Loucy (cell line): ENCODE data around the gene PIAS1.

Experiments used
- H2AFZ ChIP-seq: fragments of 200-600 bp; sonication (generic); 2 replicates; pipeline ENCODE4 v1.6.0; 2016; ENCODE audit warnings: antibody characterized with exemption, mild to moderate bottlenecking, low read length, moderate library complexity
- H3F3A ChIP-seq: fragments of 200-600 bp; 2 replicates; pipeline ENCODE4 v1.6.0; 2016; ENCODE audit warnings: antibody characterized with exemption, low read depth, mild to moderate bottlenecking
- H3K27me3 ChIP-seq: fragments of 200-600 bp; sonication (generic); 2 replicates; pipeline ENCODE4 v1.6.1; 2014; ENCODE audit warnings: low read length, mild to moderate bottlenecking; ENCODE audit not compliant: insufficient read depth, poor library complexity, severe bottlenecking
- H3K36me3 ChIP-seq: fragments of 200-600 bp; sonication (generic); 2 replicates; pipeline ENCODE4 v1.6.1; 2016; ENCODE audit warnings: low read length; ENCODE audit not compliant: insufficient read depth
- H3K4me1 ChIP-seq: fragments of 200-600 bp; sonication (generic); 2 replicates; pipeline ENCODE4 v1.5.1; 2014; ENCODE audit warnings: low read length, mild to moderate bottlenecking; ENCODE audit not compliant: insufficient read depth, poor library complexity, severe bottlenecking
- H3K4me2 ChIP-seq: fragments of 200-600 bp; sonication (generic); 2 replicates; pipeline ENCODE4 v1.6.0; 2014; ENCODE audit warnings: antibody characterized with exemption, low read length, low read depth, mild to moderate bottlenecking; ENCODE audit not compliant: poor library complexity, severe bottlenecking
- H3K4me3 ChIP-seq: fragments of 200-600 bp; sonication (generic); 2 replicates; pipeline ENCODE4 v1.5.1; 2014; ENCODE audit warnings: low read length, mild to moderate bottlenecking, mixed read lengths; ENCODE audit not compliant: poor library complexity, severe bottlenecking
- H3K79me2 ChIP-seq: fragments of 200-600 bp; sonication (generic); 2 replicates; pipeline ENCODE4 v1.6.1; 2014; ENCODE audit warnings: low read length; ENCODE audit not compliant: insufficient read depth
- H3K9ac ChIP-seq: fragments of 200-600 bp; sonication (generic); 2 replicates; pipeline ENCODE4 v1.6.0; 2014; ENCODE audit warnings: mild to moderate bottlenecking, low read depth, low read length, moderate library complexity; ENCODE audit not compliant: poor library complexity, severe bottlenecking
- H3K9me2 ChIP-seq: fragments of 200-600 bp; sonication (generic); replicated peaks from 2 replicates; pipeline ENCODE4 v1.6.1; 2016; ENCODE audit warnings: low read depth, low read length, mixed read lengths
- H3K9me3 ChIP-seq: fragments of 200-600 bp; sonication (generic); 2 replicates; pipeline ENCODE4 v1.6.1; 2014; ENCODE audit warnings: mild to moderate bottlenecking, antibody characterized with exemption, low read length, low read depth; ENCODE audit not compliant: insufficient read depth
- H4K20me1 ChIP-seq: fragments of 200-600 bp; sonication (generic); 2 replicates; pipeline ENCODE4 v1.6.0; 2014; ENCODE audit warnings: antibody characterized with exemption, low read length, mild to moderate bottlenecking; ENCODE audit not compliant: insufficient read depth, poor library complexity, severe bottlenecking
- EZH2phosphoT487 ChIP-seq: fragments of 200-600 bp; IDR thresholded peaks from 2 replicates; pipeline ENCODE4 v1.6.1; 2018; ENCODE audit warnings: antibody characterized with exemption, mild to moderate bottlenecking, moderate library complexity, borderline replicate concordance
- TF ChIP-seq, protein P1 (sequence below): fragments of 200-600 bp; sonication (generic); conservative IDR thresholded peaks from 2 replicates; pipeline ENCODE4 v1.5.1; 2014; ENCODE audit warnings: mild to moderate bottlenecking, antibody characterized with exemption, low read length

PIAS1 gene

DNA sequence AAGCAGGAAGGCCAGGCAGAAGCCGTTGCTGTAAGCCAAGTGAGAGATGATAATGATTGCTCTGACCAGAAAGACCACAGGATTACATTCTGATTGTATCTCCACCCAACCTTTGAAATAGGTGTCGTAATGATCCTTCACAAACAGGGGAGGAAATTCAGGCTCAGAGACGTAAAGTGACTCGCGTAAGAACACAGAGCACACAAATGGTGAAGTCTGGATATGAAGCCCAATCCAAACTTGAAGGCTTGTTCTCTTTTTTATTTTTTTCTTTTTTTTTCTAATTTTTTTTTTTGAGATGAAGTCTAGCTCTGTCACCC is 25.3 kb upstream of the PIAS1 start:
- Histone ChIP-seq H3K4me2 (no peak overlapping the region), H3K36me3 (no peaks in the 10 kb centered on the region), H3K9ac (no peak overlapping the region), H3K27me3 (no peaks in the 10 kb centered on the region), H3K9me3 (no peaks in the 10 kb centered on the region), H3K79me2 (no peaks in the 10 kb centered on the region), H4K20me1 (no peaks in the 10 kb centered on the region), H2AFZ (no peak overlapping the region), H3K4me3 (no peak overlapping the region), H3K9me2 (no peaks in the 10 kb centered on the region), H3K4me1 (no peaks in the 10 kb centered on the region), H3F3A (no peaks in the 10 kb centered on the region)
- TF ChIP-seq, protein P1, sequence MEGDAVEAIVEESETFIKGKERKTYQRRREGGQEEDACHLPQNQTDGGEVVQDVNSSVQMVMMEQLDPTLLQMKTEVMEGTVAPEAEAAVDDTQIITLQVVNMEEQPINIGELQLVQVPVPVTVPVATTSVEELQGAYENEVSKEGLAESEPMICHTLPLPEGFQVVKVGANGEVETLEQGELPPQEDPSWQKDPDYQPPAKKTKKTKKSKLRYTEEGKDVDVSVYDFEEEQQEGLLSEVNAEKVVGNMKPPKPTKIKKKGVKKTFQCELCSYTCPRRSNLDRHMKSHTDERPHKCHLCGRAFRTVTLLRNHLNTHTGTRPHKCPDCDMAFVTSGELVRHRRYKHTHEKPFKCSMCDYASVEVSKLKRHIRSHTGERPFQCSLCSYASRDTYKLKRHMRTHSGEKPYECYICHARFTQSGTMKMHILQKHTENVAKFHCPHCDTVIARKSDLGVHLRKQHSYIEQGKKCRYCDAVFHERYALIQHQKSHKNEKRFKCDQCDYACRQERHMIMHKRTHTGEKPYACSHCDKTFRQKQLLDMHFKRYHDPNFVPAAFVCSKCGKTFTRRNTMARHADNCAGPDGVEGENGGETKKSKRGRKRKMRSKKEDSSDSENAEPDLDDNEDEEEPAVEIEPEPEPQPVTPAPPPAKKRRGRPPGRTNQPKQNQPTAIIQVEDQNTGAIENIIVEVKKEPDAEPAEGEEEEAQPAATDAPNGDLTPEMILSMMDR: no peak
- no peak for TF ChIP-seq EZH2phosphoT487

DNA sequence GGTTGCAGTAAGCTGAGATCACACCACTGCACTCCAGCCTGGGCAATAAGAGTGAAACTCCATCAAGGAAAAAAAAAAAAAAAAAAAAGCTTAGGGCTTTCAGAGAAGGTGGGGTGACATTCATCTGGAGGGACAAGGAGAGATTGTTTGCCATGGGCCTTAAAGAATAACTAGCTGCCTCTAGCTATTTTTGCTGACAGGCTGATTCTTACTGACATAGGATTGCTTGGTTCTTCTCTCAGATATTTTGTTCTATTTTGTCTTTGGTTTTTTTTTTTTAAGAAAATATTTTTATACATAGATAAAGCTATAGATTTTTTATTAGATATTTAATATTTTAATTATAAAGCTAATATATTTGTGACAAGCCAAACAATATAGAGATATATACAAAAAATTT is 24.2 kb upstream of the PIAS1 start:
- Histone ChIP-seq H4K20me1 (no peaks in the 10 kb centered on the region), H3K4me2 (no peak overlapping the region), H3F3A (no peaks in the 10 kb centered on the region), H3K27me3 (no peaks in the 10 kb centered on the region), H3K4me3 (no peak overlapping the region), H2AFZ (no peak overlapping the region), H3K36me3 (no peaks in the 10 kb centered on the region), H3K79me2 (no peaks in the 10 kb centered on the region), H3K9ac (no peak overlapping the region), H3K9me3 (no peaks in the 10 kb centered on the region), H3K4me1 (no peaks in the 10 kb centered on the region), H3K9me2 (no peaks in the 10 kb centered on the region)
- TF ChIP-seq, protein P1: no peak
- TF ChIP-seq EZH2phosphoT487: no peak

DNA sequence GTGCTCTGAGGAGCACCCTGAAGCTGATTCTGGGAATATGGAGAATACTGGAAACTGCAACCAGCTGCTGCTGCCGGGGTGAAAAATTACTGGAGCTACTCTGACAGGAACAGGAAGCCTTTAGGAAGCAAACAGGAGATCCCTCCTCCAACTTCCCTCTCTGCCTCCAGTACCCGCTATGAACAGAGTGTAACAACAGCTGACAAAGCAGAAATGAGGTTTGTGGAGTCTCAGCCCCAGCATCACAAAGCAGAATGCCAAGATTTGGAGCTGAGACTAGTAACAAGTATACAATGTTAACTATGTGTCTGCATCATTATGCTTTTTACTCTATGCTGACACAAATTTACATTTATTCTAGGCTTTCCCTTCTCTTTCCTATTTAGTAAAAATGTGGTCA is 22.7 kb upstream of the PIAS1 start:
- Histone ChIP-seq H3K27me3 (no peaks in the 10 kb centered on the region), H2AFZ (no peak overlapping the region), H3K9ac (no peak overlapping the region), H4K20me1 (no peaks in the 10 kb centered on the region), H3K36me3 (no peaks in the 10 kb centered on the region), H3K9me2 (no peaks in the 10 kb centered on the region), H3K9me3 (no peaks in the 10 kb centered on the region), H3F3A (no peaks in the 10 kb centered on the region), H3K4me3 (no peak overlapping the region), H3K79me2 (no peaks in the 10 kb centered on the region), H3K4me1 (no peaks in the 10 kb centered on the region), H3K4me2 (no peak overlapping the region)
- TF ChIP-seq, protein P1: no peak
- TF ChIP-seq EZH2phosphoT487: no peak
